Measurements from ENCODE around the gene RBFOX1. TPM values are rescaled to one million over a fixed set of nuclear protein-coding genes. Genes with fewer than 3 reads are reported as not detected.

Gene RBFOX1
- total RNA-seq, 1 donor from 2014 or later = 0.69 TPM

DNA sequence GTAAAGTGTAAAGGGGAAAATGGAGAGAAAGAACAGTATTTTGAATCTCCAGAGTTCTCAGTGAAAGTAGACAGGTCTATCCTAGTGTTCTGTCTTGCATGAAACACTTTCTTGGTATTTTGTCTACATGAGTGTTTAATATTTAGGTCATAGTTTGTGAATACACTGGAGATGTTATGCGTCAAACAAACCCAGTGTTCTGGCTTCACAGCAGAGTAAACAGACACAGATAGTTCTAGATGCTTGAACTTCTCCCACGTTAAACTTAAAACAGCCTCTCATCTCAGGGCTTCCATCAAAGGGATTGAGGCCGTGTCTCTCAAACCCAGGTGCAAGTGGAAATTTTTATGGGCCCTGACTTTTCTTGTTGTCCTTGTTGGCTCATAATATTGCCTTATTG lies 48.3 kb downstream of the RBFOX1 start:
- no peak overlapping the region for H3K4me3 Mint-ChIP-seq (ENCODE audit: unreplicated experiment)
- TF ChIP-seq, protein P1, sequence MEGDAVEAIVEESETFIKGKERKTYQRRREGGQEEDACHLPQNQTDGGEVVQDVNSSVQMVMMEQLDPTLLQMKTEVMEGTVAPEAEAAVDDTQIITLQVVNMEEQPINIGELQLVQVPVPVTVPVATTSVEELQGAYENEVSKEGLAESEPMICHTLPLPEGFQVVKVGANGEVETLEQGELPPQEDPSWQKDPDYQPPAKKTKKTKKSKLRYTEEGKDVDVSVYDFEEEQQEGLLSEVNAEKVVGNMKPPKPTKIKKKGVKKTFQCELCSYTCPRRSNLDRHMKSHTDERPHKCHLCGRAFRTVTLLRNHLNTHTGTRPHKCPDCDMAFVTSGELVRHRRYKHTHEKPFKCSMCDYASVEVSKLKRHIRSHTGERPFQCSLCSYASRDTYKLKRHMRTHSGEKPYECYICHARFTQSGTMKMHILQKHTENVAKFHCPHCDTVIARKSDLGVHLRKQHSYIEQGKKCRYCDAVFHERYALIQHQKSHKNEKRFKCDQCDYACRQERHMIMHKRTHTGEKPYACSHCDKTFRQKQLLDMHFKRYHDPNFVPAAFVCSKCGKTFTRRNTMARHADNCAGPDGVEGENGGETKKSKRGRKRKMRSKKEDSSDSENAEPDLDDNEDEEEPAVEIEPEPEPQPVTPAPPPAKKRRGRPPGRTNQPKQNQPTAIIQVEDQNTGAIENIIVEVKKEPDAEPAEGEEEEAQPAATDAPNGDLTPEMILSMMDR (IDR thresholded peaks at IDR 0.05; ENCODE audit: unreplicated experiment) = no peak
- peaks cover 18% of the 10 kb centered on the region for H3K9me3 Mint-ChIP-seq (ENCODE audit: unreplicated experiment)
- no peak overlapping the region for H3K27ac Mint-ChIP-seq (ENCODE audit: unreplicated experiment)
- no peaks in the 10 kb centered on the region for H3K36me3 Mint-ChIP-seq (ENCODE audit: low read depth, unreplicated experiment)
- no peaks in the 10 kb centered on the region for H3K4me1 Mint-ChIP-seq (ENCODE audit: unreplicated experiment)
- no peak for DNase-seq (ENCODE audit: low spot score)
- peaks cover 1% of the 10 kb centered on the region for H3K27me3 Mint-ChIP-seq (ENCODE audit: unreplicated experiment)

DNA sequence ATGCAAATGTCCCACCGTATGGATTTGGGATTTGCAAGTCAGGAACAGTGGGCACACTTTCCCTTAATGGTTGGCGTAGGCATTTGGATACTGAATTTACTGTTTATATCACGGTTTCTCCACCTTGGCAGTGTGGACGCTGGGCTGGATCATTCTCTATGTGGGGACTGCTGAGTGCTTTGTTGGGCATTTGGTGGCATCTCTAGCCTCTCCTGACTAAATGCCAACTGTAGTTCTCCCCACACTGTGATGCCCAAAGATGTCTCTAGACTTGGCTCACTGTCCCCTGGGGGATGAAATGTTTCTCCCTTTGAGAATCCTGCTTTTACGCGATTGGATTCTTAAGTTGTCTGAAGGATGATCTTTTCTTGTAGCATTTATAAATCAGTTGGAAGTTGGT lies 49.0 kb downstream of the RBFOX1 start:
- Mint-ChIP-seq H3K27me3 (ENCODE audit: unreplicated experiment) (peaks cover 2% of the 10 kb centered on the region), H3K36me3 (ENCODE audit: low read depth, unreplicated experiment) (no peaks in the 10 kb centered on the region), H3K9me3 (ENCODE audit: unreplicated experiment) (peaks cover 18% of the 10 kb centered on the region), H3K27ac (ENCODE audit: unreplicated experiment) (no peak overlapping the region), H3K4me3 (ENCODE audit: unreplicated experiment) (no peak overlapping the region), H3K4me1 (ENCODE audit: unreplicated experiment) (no peaks in the 10 kb centered on the region)
- TF ChIP-seq, protein P1 (IDR thresholded peaks at IDR 0.05; ENCODE audit: unreplicated experiment) = no peak
- no peak for DNase-seq (ENCODE audit: low spot score)

DNA sequence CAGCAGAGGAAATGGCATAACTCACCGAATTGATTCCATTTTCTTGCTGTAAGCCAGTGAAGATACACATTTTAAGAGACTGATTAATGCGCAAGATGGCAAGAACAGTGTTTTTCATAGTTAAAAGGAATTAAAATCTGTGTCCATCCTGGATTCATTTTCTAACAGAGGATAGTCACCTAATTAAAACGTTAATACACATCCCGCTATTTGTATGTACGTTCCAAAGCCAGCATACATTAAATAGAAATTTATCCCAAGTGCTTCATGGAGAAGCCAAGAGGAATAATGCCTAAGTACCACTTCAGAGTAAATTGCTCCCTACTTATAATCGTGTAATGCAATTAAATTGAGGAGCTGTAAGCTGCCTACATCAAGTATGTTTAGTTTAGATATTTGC lies 49.9 kb downstream of the RBFOX1 start:
- DNase-seq (ENCODE audit: low spot score) = no peak
- Mint-ChIP-seq H3K27me3 (ENCODE audit: unreplicated experiment) (peaks cover 2% of the 10 kb centered on the region), H3K36me3 (ENCODE audit: low read depth, unreplicated experiment) (no peaks in the 10 kb centered on the region), H3K4me1 (ENCODE audit: unreplicated experiment) (no peaks in the 10 kb centered on the region), H3K4me3 (ENCODE audit: unreplicated experiment) (no peak overlapping the region), H3K9me3 (ENCODE audit: unreplicated experiment) (peaks cover 17% of the 10 kb centered on the region), H3K27ac (ENCODE audit: unreplicated experiment) (no peak overlapping the region)
- TF ChIP-seq, protein P1 (IDR thresholded peaks at IDR 0.05; ENCODE audit: unreplicated experiment) = no peak

DNA sequence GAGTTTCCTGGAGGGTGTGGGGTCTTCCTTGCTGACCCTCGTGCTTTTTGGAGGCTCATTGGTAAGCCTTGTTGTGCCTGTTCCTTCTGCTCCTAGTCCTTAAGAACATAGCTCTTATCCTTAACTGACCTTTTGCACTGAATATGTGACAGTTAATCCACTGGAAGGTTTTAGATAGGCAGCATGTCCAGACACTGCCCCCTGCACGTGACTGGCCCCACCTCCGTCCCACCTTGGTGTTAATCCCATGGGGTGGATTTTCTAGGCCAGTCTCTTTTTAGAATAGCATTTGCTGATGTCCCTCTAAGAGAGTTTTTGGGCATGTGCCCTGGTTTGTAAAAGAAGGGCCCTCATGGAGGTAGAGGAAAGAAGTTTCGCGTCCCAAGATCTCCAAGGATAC lies 58.3 kb downstream of the RBFOX1 start:
- H3K27me3 Mint-ChIP-seq (ENCODE audit: unreplicated experiment) = peaks cover 6% of the 10 kb centered on the region
- no peaks in the 10 kb centered on the region for H3K4me1 Mint-ChIP-seq (ENCODE audit: unreplicated experiment)
- no peaks in the 10 kb centered on the region for H3K36me3 Mint-ChIP-seq (ENCODE audit: low read depth, unreplicated experiment)
- no peak overlapping the region for H3K27ac Mint-ChIP-seq (ENCODE audit: unreplicated experiment)
- TF ChIP-seq, protein P1 (IDR thresholded peaks at IDR 0.05; ENCODE audit: unreplicated experiment) = no peak
- H3K4me3 Mint-ChIP-seq (ENCODE audit: unreplicated experiment) = no peak overlapping the region
- H3K9me3 Mint-ChIP-seq (ENCODE audit: unreplicated experiment) = peaks cover 27% of the 10 kb centered on the region
- DNase-seq (ENCODE audit: low spot score) = no peak

DNA sequence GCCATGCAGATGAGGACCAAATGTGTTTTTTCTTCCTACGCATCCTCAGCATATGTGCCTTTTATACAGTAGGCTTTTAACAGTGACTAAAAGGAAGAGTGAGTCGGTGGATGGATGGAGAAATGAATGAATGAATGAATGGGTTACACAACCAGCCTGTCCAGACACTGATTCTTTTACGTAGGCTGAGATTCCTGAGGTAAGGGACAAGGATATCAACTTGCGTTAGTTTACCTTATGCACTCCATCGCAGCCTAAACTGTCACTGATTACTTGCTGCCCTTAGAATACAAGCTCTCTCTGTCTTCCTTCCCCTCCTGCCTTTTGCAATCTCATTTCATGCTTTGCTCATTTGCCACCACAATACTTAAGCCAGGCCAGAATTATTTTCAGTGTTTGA lies 59.0 kb downstream of the RBFOX1 start:
- Mint-ChIP-seq H3K27me3 (ENCODE audit: unreplicated experiment) (peaks cover 5% of the 10 kb centered on the region), H3K4me1 (ENCODE audit: unreplicated experiment) (no peaks in the 10 kb centered on the region), H3K9me3 (ENCODE audit: unreplicated experiment) (peaks cover 27% of the 10 kb centered on the region), H3K4me3 (ENCODE audit: unreplicated experiment) (no peak overlapping the region), H3K27ac (ENCODE audit: unreplicated experiment) (no peak overlapping the region), H3K36me3 (ENCODE audit: low read depth, unreplicated experiment) (no peaks in the 10 kb centered on the region)
- no peak for DNase-seq (ENCODE audit: low spot score)
- TF ChIP-seq, protein P1 (IDR thresholded peaks at IDR 0.05; ENCODE audit: unreplicated experiment) = no peak

Measured in endothelial cell (in vitro differentiated cells).